CD4-positive, alpha-beta T cell treated with Interleukin-17A for 4 hours (primary cell): ENCODE measurements around the gene OR2AK2.

Experiments
- DNase-seq: peaks from one replicate; pipeline ENCODE4 v3.0.0-alpha.2; 2020; ENCODE audit warnings: mixed read lengths

Gene OR2AK2, protein sequence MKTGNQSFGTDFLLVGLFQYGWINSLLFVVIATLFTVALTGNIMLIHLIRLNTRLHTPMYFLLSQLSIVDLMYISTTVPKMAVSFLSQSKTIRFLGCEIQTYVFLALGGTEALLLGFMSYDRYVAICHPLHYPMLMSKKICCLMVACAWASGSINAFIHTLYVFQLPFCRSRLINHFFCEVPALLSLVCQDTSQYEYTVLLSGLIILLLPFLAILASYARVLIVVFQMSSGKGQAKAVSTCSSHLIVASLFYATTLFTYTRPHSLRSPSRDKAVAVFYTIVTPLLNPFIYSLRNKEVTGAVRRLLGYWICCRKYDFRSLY

GRCh38 chr1:247964933-247965332, at the start of gene OR2AK2:
Gene OR2AK2, plus strand, starts transcription at chr1:247965233. Its CDS starts 144 bp downstream, at chr1:247965377.
- no peak for DNase-seq

- no peak for DNase-seq
These were observed 45.1 kb upstream of the OR2AK2 start, which contains the start of gene OR2T8 for GRCh38 chr1:247919952-247920351. Gene OR2T8, plus strand, starts transcription at chr1:247920252. Its CDS starts 766 bp downstream, at chr1:247921018.

GRCh38 chr1:247923941-247924340, 41.1 kb upstream of the OR2AK2 start:
- no peak for DNase-seq

- DNase-seq: no peak
These were observed 40.2 kb upstream of the OR2AK2 start, which contains the start of gene OR2AJ1 for GRCh38 chr1:247924868-247925267. Gene OR2AJ1, plus strand, starts transcription at chr1:247924889. Its CDS starts 8,880 bp downstream, at chr1:247933769.

DNA sequence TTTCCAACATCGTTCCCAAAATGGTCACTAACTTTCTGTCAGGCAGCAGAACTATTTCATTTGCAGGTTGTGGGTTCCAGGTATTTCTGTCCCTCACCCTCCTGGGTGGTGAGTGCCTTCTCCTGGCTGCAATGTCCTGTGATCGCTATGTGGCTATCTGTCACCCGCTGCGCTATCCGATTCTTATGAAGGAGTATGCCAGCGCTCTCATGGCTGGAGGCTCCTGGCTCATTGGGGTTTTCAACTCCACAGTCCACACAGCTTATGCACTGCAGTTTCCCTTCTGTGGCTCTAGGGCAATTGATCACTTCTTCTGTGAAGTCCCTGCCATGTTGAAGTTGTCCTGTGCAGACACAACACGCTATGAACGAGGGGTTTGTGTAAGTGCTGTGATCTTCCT, 31.0 kb upstream of the OR2AK2 start:
- no peak for DNase-seq

DNA sequence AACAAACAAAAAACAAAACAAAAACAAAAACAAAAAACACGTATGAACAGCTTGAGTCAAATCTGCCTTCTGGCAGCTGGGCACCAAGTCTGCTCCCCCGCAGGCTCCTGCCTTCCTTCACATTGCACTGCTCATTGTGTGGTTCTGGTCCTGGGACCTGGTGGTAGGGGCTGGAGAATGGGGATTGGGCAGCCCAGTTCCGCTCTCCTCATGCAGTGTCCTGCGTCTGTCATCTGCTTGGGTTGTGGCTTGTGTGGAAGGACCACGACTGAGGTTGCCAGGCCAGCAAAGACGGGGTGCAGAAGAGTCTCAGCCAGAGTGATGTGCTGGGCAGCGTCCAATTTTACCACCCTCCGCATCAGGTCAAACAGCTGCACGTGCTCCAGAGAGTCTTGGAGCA, 29.3 kb upstream of the OR2AK2 start:
- DNase-seq: no peak

GRCh38 chr1:247936415-247936814, 28.6 kb upstream of the OR2AK2 start:
- DNase-seq: no peak

GRCh38 chr1:247936965-247937734, 27.9 kb upstream of the OR2AK2 start:
- peak; percentile 85 for DNase-seq

GRCh38 chr1:247942624-247943023, 22.4 kb upstream of the OR2AK2 start:
- no peak for DNase-seq

GRCh38 chr1:247948558-247948957, 16.5 kb upstream of the OR2AK2 start, which contains the start of gene OR2L8:
Gene OR2L8, plus strand, starts transcription at chr1:247948858. Its CDS starts 0 bp downstream, at chr1:247948858.
- no peak for DNase-seq

- DNase-seq: no peak
These were observed 11.6 kb upstream of the OR2AK2 start for GRCh38 chr1:247953408-247953807.

DNA sequence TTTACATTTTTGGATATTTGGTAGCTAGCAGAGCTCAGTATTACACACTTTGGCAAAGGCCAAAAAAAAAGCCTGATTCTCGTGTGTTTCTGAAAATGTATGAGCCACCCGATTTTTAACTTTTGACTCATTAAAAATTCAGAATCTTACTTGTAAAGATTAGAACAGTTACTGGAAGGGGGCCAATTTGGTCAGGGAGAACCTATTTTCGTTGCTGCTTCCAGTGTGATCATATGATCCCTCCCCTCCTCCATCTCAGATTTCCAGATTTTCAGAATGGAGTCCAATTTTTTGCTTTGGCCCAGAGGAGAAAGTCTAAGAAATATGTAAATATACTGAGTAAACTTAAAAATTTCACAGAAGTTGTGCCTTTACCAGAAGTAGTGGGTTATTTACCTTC, 3.2 kb upstream of the OR2AK2 start:
- no peak for DNase-seq

- DNase-seq: no peak
These were observed 2.0 kb upstream of the OR2AK2 start for GRCh38 chr1:247962911-247963588.

DNA sequence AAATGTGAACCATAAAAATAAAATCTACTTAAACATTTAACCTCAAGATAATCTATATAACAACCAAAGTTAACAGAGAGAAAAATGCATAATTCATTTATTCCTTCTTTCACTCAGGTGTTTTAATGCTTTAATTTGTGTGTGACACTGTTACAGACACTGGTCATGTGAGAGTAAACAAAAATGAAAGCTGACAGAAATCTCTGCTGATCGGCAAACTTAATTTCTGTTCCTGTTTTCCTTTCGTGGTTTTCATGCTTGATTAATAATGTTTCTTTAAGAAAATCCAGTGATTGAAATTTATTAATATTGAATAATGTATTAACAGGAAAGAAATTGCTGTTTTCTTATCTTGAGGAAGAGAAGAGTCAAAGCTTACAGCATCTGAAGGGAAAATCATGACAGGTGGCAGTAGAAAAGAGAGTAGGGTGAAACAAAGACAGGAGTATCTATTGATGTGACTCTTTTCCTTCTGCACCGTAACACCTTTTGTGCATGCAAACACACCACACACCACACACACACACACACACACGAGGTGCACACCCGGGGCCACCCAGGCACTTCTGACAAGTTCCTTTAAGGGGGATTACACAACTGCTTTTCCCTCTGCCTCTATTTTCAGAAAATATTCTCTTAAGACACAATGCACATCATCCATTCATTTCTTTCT, 1.6 kb downstream of the OR2AK2 start:
- DNase-seq: no peak

- DNase-seq: no peak
These were observed 28.0 kb downstream of the OR2AK2 start for GRCh38 chr1:247992986-247993385.

DNA sequence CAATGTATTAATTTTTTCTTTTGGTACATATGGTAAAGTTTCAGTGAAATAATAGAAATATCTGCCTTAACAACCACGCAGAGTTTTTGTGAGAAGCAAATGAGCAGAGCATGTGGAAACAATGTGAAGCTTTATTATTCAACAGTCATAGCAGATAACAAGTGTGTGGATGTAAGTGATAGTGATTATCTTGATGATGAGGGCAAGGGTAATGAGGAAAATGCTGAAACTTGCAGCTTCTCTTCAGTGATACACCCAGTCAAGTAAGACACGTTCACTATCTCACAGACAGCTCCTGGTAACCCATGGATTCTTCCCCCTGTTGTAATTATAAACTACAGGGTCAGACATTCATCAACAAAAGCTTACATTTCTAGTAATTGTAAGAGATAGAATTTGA, 33.8 kb downstream of the OR2AK2 start:
- DNase-seq: no peak

- no peak for DNase-seq
These were observed 35.1 kb downstream of the OR2AK2 start for GRCh38 chr1:248000169-248000568.

GRCh38 chr1:248007778-248008177, 42.7 kb downstream of the OR2AK2 start:
- no peak for DNase-seq

DNA sequence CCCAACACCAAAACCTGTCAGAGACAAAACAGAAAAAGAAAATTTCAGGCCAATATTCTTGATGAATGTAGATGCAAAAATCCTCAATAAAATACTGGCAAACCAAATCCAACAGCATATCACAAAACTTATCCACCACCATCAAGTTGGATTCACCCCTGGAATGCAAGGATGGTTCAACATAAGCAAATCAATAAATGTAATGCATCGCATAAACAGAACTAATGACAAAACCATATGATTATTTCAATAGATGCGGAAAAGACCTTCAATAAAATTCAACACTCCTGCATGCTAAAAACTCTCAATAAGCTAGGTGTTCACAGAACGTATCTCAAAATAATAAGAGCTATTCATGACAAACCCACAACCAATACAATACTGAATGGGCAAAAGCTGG, 44.6 kb downstream of the OR2AK2 start:
- DNase-seq: no peak

DNA sequence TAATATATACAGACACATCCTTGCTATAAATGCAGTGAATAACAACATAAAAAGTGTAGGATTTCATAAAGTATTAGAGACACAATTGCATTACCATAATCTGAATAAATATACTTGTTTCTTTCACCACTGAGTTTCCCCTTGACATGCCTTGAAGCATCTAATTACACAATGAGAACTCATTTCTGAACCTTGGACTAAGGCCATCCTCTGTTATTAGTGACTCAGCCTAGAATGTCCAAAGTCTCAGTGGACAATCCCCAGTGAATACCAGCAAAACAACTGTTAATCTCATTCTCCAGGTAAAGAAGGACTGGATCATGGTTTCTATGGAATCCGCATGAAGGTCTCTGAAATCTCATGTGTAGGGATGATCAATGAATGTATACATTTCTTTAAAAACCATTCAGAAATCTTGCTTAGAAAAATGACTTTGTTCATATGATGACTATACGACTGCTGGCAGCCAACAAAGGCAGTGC, 48.2 kb downstream of the OR2AK2 start, which contains the start of gene OR2L5:
TSS of gene OR2L5 (plus strand) at position 432 of the 482 bp plus-strand sequence. CDS start 8,288 bp downstream, outside the sequence.
- DNase-seq: no peak

DNA sequence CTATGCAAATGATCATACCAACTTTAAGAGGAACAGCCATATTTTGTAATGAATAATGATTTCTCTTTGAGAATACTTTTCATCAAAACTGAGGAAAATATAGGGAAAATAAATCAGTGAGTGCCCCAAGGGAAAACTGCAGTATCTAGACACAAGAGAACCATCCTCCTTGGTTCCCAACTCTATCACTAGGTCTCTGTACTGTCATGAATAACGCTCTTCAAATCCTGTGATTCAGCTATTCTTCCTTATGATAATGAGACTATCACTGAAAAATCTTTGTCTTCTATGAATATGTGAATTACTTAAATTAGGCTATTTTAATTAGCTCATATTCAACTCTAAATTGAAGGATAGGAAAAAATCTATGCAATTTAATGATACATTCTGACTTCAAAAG, 50.8 kb downstream of the OR2AK2 start:
- DNase-seq: no peak
